ENCODE data around the gene SH3GL1.

Gene SH3GL1

GRCh38 chr19:4400135-4400936, at the start of gene SH3GL1:
Gene SH3GL1 (minus strand): TSS chr19:4400547. CDS start chr19:4400368, 179 bp downstream.
- DNase-seq: peak; percentile 85

GRCh38 chr19:4449639-4450028, 49.3 kb upstream of the SH3GL1 start:
- DNase-seq: no peak

- DNase-seq: no peak
These were observed 48.8 kb upstream of the SH3GL1 start for GRCh38 chr19:4449022-4449638.

GRCh38 chr19:4448147-4448985, 48.0 kb upstream of the SH3GL1 start:
- DNase-seq: no peak

GRCh38 chr19:4447327-4448146, 47.2 kb upstream of the SH3GL1 start:
- DNase-seq: no peak

- no peak for DNase-seq
These were observed 46.4 kb upstream of the SH3GL1 start for GRCh38 chr19:4446704-4447200.

GRCh38 chr19:4445963-4446703, 45.8 kb upstream of the SH3GL1 start:
- DNase-seq: no peak

GRCh38 chr19:4444765-4445741, 44.7 kb upstream of the SH3GL1 start:
- DNase-seq: no peak

GRCh38 chr19:4443966-4444764, 43.8 kb upstream of the SH3GL1 start:
- DNase-seq: no peak

- DNase-seq: no peak
These were observed 42.8 kb upstream of the SH3GL1 start for GRCh38 chr19:4443188-4443587.

GRCh38 chr19:4442819-4443146, 42.4 kb upstream of the SH3GL1 start:
- no peak for DNase-seq

GRCh38 chr19:4441994-4442818, 41.9 kb upstream of the SH3GL1 start:
- no peak for DNase-seq

GRCh38 chr19:4439243-4439642, 38.9 kb upstream of the SH3GL1 start:
- DNase-seq: no peak

GRCh38 chr19:4437103-4437502, 36.8 kb upstream of the SH3GL1 start:
- DNase-seq: no peak

GRCh38 chr19:4436231-4436630, 35.9 kb upstream of the SH3GL1 start:
- DNase-seq: no peak

GRCh38 chr19:4434391-4434790, 34.0 kb upstream of the SH3GL1 start:
- DNase-seq: no peak

- no peak for DNase-seq
These were observed 32.7 kb upstream of the SH3GL1 start for GRCh38 chr19:4432918-4433506.
